CD4-positive, alpha-beta T cell treated with Interleukin-17A for 1 hour (primary cell): ENCODE results near the gene CENPP.

Experiments used
- DNase-seq: peaks from one replicate; pipeline ENCODE4 v3.0.0-alpha.2; 2020

Gene CENPP

DNA sequence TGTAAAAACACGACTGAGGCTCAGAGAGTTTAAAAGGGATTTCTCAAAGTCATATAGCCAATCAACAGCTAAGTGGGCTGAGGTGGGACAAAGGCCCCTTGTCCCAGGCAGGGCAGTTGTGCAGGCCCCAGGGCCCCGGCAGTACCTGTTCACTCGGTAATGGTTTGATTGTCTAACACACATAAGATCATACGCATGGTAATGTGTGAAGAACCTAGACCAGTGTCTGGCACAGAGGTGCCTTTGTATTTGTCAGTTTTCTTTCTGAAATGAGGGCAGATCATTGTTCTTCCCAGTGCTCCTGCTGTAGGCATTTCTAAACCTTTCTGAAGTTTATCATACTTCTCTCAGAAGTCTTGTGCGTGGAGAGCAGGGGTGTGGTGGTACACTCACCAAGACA, 277.3 kb downstream of the CENPP start:
- DNase-seq = no peak

DNA sequence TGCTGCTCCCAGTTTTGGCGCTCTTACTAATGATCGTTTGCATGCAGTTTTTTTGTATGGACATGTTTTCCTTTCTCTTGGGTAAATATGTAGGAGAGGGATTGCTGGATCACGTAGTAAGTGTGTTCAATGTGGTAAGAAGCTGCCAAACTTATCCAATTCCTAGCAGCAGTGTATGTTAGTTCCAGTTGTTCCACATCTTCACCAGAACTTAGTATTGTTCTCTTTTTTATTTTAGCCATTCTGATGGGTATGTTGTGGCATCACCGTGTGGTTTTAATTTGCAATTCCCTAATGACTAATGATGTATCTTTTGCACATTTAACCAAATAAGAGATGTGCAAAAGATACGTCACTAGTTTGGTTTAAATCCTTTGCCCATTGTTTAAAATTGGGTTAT, 278.2 kb downstream of the CENPP start:
- no peak for DNase-seq

DNA sequence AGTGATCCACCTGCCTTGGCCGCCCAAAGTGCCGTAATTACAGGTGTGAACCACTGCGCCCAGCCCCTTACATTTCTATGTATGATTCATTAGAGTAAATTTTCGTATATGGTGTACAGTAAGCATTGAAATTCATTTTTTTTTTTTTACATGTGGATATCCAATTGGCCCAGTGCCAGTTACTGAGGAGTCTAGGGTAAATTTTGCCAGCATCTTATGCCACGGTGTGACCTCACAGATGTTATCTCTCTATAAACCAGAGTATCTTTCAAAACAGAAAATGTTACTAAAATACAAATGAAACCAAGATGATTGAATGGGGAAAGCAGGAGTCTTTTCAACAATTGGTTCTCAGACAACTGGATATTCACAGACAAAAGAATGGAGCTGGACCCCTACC, 279.5 kb downstream of the CENPP start:
- no peak for DNase-seq

DNA sequence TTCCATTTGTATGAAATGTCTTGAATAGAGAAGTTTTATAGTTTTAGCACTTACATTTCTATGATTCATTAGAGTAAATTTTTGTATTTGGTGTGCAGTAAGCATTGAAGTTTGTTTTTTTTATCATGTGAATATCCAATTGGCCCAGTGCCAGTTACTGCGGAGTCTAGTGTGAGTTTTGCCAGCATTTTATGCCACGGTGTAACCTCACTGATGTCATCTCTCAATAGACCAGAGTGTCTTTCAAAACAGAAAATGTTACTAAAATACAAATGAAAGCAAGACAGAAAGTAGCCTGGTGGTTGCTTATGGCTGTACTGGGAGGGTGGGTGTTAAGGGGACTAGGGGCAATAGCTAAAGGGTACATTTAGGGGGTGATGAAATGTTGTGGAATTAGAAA, 281.3 kb downstream of the CENPP start:
- no peak for DNase-seq

DNA sequence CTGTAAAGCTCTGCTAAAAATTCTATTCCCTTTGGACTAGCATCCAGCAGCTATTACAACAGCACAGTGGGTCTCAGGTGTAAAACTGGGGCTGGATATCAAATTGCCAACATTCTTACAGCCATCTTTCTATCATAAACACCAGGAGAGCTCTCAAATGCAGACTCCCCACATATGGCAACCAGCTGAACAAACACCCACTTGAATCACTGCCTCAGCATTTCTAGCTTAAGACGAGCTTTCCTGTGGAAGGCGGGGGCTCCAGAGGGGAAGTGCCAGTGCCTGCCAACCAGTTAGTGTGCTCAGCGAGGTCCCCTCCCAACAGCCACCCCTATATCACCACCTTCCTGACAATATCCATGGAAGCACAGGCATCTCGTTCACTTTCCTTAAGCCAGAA, 282.0 kb downstream of the CENPP start:
- DNase-seq = no peak

DNA sequence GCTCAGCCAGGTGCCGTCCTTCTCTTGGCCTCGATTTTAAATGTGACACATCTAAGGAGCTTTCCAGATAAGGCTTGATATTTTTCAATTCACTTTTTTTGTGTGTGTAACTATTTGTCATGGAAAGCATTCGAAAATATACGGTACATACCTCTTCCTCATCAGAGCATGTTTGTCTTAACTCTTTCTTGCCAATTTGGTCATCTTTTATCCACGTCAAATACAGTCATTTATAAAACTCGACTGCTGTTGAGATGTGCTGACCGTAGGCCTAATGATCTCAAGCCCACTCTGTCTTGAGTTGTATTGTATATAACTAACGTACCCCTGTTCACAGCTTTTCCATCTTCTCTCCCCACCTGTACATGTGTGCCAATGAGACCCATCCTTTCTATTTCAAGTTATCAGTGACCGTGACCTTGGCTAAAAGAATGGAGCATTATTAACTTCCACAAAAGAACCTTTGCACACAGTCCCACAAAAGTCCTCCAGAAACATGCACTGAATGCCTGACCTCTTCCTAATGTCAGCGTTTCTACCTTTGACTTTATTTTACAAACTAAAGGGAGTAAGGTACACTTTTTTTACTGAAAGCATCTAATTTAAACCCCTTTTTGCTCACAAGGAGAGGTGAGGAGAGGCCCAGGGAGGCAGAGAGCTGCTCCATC, 282.6 kb downstream of the CENPP start:
- DNase-seq = no peak

DNA sequence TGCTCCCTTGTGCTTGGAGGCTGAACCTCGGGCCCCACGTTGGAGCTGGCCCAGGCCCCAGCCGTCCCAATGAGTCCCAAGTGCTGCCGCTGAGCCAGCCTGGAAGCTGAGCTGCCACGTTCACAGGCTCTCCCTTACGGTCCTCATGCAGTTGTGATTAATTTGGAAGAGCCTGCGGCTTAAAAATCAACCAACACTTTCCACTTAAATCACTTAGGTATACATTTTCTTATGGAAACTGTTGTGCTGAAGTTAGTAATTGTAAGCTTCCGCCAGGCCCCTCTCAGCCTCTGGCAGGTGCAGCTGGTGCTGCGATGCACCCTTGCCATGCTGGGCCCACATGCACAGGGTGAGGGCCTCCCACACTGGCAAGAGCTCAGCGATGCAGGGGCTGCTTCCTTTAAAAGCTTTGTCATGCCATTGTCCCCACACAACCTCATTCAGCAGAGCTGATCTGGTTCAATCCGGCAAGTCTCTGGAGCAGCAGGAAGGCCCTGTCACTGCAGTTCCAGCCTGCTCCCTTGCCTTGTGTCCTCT, 283.2 kb downstream of the CENPP start:
- DNase-seq = no peak

DNA sequence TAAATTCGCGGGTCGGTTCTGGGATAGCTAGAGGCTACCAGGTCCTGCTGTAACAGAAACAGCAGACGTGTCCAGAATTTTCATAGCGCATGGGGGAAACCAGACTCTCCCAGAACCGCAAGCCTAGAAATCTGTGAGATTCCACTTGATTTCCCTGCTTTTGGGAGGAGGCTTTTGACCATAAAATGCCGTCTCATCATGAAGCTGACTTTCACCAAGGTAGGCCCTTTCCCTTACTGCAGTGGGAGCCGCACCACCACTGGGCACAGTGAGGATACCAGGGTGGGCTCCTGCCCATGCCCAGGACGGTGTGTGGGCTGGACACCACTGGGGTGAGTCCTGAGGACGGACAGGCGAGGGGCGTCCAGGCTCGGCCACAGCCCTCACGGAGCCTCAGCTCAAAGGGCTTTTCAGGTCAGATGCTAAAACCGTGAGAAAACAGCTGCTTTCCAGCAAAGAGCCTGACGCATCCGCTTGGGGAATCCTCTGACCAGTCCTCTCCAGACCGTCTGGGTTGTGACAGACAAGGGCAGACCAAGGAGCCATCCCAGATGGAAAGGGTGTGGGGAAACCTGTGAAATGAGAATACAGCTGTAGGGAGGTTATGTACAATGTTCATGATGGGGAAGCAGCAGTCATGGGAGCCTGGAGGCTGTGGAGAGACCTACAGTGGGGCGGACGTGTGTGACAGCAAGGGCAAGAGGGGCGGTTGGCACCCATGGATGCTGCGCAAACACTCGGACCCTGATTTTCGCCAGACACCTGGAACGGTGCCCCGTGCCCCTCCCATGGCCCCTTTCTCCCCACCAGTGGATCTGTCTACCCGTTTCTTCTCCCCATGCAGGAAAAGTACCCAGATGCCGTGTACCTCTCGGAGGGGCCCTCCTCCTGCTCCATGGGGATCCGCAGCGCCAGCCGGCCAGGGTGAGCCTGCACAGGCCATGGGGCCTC, 285.0 kb downstream of the CENPP start:
- DNase-seq = no peak

DNA sequence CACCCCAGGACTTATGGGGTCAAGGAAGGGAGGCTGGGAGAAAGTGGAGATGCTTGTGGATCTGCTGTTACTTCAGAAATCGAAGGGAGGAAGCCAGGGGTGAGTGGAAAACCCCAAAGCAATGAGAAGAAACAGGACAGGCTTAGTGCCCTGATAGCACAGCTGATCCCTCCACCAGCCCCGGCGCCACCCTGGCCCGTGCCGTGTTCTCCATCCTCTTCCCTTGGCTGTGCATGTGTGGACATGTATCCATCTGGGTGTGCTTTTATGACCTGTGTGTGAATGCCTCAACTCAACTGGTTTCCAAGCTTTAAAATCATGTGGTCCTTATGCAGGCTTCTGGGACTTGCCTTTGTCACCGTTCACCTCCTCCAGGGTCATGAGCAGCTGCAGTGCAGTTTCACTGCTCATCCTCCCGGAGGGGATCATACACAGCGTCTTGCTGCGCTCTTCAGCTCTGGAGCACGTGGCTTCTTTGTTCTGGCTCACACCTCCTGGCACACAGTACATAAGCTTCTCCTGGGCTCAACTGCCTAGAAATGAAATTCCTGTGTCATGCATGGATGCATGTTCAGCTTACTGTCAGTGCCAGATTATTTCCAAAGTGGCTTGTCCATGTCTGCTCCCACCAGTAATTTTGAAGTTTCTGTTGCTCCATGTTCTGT, 286.0 kb downstream of the CENPP start:
- DNase-seq = no peak

GRCh38 chr9:92612292-92612691, 286.5 kb downstream of the CENPP start:
- no peak for DNase-seq

- DNase-seq = no peak
Observed at GRCh38 chr9:92612816-92613215, 287.1 kb downstream of the CENPP start.

DNA sequence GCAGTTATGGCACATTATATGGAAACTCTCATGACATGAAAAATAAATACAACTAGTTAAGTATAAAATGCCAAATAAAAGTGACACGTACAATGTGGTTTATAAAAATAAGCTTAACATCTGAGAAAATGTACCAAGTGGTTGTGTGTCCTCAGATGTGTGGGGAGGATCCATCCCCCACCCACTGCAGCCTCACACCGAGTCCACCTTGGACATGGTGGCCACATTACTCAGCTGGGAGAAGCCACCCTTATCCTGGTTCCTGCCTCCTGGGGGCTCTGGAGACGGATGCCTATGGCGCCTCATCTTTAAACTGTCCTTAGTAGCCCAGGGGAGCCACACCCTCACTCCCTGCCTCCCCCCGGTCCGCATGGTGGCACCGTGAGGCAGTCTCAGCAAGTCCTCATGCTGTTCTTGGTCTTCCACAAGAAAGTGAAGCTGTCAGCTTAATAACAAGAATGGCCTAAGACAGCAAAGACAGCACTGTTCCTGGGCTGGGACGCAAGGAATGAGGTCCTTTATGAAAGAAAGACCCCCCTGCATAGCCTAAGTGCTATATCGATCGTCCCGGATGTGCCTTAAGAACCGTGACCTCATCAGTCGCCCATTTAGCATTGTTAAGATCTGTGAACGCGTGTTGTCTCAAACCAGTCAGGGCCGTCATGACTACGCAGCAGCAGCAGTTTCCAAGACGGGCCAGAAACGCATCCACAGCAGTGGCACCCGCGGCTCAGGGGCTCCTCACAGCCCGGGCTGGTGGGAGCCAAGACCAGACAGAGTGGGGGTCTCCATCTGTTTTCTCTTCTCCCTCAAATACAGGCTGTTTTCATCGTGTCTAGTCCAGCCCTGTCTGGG, 287.7 kb downstream of the CENPP start:
- no peak for DNase-seq

DNA sequence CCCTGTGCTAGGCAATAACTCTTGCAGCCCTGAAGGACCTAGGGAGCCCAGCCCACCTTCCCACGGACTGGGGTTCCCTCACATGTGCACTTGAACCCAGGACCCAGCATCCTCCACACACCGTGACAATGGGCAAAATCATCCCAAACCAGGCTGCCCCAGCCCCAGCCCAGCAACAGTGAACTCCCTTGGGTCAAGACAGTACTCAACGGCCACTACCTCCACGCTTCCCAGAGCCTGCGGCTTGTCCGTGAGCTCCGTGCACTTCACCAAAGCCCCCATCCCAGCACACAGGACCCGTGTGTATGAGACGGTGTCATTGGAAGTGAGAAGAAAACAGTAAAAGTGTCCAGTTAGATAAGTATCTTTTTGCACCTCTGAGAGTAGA, 288.4 kb downstream of the CENPP start:
- DNase-seq = no peak

DNA sequence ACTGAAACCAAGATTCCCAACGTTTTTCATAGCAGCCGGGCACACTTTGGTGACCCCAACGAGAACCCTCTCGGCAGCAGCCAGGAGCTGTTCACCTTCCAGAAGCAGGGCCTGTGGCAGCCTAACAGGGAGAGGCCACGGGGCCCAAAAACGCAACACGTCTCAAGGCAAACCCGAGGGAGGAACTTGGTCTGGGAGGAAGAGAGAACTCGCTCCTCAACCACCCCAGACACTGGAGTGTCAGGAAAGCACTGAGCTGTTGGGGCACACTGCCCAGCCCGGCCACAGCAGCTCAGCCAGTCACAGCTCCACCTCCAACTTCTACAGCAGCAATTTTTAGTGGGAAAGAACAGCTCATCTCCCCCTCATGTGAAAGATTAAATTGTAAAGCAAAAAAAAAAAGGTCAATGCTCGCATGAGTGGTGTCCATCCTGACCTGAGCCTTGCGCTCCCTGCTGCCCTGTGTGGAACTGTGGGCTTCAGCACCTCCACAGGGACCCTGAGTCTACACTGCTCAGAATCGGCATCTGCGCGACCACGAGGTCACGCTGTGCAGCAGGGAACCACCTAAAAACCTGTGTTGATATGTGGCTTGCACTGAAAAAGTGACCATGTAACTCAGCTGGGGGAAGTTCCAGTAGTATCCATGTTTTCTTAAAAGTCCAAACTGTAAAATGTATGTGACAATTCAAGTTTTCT, 289.2 kb downstream of the CENPP start:
- no peak for DNase-seq

GRCh38 chr9:92615790-92616189, 290.0 kb downstream of the CENPP start:
- DNase-seq = no peak

GRCh38 chr9:92616199-92616641, 290.5 kb downstream of the CENPP start:
- DNase-seq = no peak

- no peak for DNase-seq
Observed at GRCh38 chr9:92616655-92617111, 290.9 kb downstream of the CENPP start.

DNA sequence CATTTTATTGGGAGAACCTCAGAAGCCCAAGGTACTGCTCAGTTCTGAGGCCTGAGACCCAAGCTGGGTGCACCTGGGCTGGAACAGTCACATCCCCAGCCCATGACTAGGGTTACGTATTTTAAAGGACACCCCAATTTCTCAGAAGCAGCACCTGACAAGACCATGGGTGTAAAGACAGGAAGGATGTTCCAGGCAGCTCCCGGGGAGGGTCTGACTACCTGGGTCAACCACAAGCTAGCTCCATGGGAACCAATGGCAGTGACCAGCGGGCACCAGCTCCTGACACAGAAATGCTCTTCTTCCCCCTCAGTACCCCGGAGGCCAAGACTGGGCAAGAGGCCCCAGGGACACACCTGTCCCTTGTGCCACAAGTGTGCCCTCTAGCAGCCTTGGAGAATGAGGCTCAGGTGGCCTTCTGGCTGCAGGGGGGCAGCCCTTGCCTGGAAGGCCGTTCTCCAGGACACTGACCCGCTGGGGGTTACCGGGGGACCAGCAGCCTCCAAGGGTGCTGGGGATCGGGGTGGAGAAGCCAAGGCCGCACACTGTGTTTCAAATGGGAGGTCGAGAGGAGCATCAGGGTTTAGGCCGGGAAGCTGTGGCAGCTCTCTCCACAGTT, 291.6 kb downstream of the CENPP start:
- no peak for DNase-seq

DNA sequence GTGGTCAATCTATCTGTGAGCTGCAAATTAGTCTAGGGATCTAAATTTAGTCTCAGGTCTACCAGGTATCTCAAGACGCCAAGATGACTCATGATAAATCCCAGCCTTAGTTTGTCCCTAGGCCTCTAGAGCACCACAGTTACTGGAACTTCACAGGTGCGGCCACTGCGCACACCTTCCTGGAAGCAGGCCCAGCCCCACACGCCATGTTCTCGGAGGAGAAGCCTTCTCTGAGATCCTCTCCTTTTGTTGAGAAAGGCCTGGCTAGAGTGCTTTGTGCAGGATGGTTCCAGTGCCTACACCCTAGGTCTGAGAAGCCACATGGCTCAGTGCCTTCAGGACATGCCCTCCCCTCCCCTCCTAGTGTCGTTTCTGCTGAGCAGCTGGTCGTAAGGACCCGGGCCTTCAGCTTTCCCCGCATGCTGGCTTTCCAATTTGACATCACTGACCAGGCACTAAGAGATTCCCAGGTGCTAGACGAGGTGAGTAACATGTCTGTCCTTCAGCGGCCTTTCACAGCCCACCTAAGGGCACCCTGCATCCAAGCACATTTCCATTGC, 292.3 kb downstream of the CENPP start:
- DNase-seq = no peak

GRCh38 chr9:92618633-92619225, 293.0 kb downstream of the CENPP start:
- no peak for DNase-seq
